Choroid plexus epithelial cell (primary cell): Measurements from ENCODE around the gene FSTL4.

Source experiments
- DNase-seq: peaks from one replicate; pipeline ENCODE4 v3.0.0-alpha.2; 2010; ENCODE audit warnings: low read depth
- H3K4me3 ChIP-seq: 2 replicates; pipeline ENCODE4 v1.5.1; 2011; ENCODE audit warnings: low read depth, mild to moderate bottlenecking, control low read depth, low read length, moderate library complexity
- TF ChIP-seq, protein P1 (sequence below): conservative IDR thresholded peaks from 2 replicates; pipeline ENCODE4 v1.5.1; 2011; ENCODE audit warnings: low read depth, mild to moderate bottlenecking, control low read depth, inconsistent platforms, low read length, moderate library complexity

FSTL4 gene

DNA sequence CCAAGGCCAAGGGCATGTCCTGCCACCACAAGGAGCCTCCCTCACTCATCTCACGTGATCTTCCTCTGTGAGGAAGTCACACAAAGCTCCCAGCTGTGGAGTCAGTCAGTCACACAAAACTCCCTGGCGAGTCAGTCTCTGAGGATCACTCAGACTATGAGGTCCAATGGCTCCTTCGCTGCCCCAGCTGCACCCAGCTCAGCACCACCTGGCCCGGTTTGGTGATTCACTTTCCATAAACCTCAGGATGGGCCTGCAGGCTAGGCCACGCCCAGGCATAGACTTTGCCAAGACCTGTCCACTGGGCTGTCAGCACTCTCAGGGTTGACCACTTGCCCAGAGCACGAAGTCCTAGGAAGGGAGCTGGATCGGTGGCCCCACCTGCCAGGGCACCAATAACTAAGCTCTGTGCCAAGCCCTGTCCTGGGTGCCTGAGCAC lies 326.7 kb downstream of the FSTL4 start:
- H3K4me3 ChIP-seq, result no peak overlapping the region
- DNase-seq, result peak; percentile 55
- TF ChIP-seq, protein P1, sequence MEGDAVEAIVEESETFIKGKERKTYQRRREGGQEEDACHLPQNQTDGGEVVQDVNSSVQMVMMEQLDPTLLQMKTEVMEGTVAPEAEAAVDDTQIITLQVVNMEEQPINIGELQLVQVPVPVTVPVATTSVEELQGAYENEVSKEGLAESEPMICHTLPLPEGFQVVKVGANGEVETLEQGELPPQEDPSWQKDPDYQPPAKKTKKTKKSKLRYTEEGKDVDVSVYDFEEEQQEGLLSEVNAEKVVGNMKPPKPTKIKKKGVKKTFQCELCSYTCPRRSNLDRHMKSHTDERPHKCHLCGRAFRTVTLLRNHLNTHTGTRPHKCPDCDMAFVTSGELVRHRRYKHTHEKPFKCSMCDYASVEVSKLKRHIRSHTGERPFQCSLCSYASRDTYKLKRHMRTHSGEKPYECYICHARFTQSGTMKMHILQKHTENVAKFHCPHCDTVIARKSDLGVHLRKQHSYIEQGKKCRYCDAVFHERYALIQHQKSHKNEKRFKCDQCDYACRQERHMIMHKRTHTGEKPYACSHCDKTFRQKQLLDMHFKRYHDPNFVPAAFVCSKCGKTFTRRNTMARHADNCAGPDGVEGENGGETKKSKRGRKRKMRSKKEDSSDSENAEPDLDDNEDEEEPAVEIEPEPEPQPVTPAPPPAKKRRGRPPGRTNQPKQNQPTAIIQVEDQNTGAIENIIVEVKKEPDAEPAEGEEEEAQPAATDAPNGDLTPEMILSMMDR, result no peak

DNA sequence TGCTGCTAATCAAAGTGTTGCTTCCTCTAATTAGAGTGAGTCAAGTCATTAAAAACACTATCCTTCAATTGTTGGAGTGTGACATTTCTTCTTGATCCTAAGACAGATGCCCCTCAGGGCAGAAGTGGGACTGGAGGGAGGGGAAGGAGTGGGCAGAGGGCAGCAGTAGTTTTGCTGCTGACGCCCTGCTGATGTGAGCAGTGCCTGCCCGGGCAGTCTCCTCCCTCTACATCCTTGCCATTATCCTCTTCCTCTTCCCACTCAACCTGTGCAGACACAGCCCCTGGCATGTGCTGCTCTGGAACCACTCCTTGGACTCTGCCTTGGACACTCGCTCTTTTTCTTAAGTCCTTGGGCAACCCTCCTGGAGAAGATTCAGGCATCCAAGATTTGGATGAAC lies 328.0 kb downstream of the FSTL4 start:
- DNase-seq, result no peak
- no peak overlapping the region for H3K4me3 ChIP-seq
- TF ChIP-seq, protein P1, result no peak

DNA sequence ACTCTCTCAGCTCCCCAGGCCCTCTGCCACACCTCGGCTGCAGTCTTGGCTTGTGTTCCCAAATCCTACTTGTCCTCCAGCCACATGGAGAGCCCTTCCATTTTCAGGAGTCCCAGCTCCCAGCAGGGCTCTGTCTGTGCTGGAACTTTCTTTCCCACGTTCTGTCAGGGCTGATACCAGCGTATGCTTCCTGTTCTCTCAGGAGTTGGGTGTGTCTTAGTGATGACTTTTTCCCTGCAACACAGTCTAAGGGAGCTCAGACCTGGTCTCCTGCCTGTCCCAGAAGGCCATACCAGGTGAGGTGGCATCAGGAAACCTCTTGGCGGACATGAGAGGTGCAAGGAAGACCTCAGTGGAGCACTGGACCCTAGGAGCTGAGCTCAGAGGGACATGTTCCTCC lies 334.0 kb downstream of the FSTL4 start:
- TF ChIP-seq, protein P1, result no peak
- no peak for DNase-seq
- H3K4me3 ChIP-seq, result no peak overlapping the region

DNA sequence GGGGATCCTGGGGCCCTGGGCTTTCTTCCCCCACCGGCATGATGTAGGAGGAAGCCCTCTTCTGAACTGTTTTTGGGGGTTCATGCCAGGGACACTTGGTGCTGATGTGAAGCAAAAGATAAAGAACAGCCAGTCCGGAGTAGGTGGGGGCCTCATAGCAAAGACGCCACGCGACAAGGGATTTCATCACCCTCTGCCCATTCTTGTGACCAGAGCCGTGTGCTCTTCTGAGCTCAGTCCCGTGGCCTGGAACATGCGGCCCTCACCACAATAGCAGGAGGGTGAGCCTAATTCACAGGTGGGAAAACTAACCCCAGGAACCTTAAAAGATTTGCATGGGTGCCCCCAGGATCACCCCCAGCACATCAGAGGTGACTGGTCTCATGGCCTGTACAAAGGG lies 334.6 kb downstream of the FSTL4 start:
- H3K4me3 ChIP-seq, result no peak overlapping the region
- DNase-seq, result no peak
- TF ChIP-seq, protein P1, result no peak

DNA sequence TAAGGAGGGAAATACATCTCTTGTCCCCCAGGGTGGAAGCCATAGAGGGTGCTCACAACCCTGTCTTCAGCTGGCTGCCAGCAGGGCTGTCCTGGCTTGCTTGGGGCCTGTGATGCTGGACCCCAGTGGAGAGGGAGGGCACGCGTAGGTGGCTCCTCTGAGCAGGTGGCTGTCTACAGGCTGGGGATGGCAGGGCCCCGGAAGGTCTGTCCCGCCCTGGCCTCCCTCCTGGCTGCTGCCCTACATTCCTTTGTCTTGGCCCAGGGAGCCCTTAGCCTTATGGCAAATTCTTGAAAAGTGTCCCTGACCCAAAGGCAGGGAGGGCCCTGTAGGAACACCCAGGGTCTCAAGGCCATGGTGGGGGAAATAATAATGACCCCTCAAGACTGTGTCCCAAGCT lies 336.2 kb downstream of the FSTL4 start:
- TF ChIP-seq, protein P1, result no peak
- no peak overlapping the region for H3K4me3 ChIP-seq
- DNase-seq, result no peak

DNA sequence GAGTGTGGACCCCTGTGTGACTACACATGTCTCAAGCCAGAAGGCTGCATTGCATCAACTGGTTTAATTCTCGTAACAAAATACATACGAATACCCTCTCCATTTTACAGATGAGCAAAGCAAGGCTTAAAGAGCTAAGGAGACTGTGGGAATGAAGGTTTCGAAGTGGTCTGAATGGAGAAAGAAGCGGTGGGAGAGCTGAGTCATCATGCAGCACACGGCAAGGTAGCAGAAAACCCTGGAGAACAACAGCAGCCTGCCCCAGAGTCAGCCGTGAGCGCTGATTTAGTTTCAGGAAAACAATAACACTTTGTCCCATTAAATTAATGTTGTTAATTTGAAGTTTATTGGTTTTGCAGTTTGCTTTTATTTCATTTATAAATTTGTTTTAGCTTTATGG lies 336.7 kb downstream of the FSTL4 start:
- no peak for DNase-seq
- TF ChIP-seq, protein P1, result no peak

DNA sequence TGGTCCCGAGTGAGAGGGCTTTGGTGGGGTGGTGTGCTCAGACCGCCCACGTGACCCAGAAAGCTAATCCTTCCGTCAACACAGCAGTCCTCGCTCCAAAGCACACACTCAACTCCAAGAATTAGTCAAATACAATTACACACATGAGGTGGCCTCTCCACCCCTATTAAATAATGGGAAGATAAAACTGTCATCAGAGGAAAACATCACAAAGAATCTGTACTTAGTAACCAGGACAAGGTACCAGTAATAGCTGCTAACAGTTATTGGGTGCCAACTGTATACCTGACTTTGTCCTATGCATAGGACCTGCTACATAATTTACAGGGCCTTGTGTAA lies 337.8 kb downstream of the FSTL4 start:
- TF ChIP-seq, protein P1, result no peak
- no peak for DNase-seq
- no peak overlapping the region for H3K4me3 ChIP-seq

More for the DNA sequence above, 336.7 kb downstream of the FSTL4 start:
- H3K4me3 ChIP-seq, result no peak overlapping the region
